ENCODE measurements around the gene SLC12A7. TPM values are rescaled to one million over a fixed set of nuclear protein-coding genes. Genes with fewer than 3 reads are reported as not detected.

The SLC12A7 gene
- total RNA-seq, 1 experiment from 2014 or later = 207 TPM

GRCh38 chr5:1095302-1095989, 16.4 kb downstream of the SLC12A7 start:
- TF ChIP-seq EZH2 (IDR thresholded peaks at IDR 0.05; ENCODE audit: low read depth) = no peak
- TF ChIP-seq CTCF (conservative IDR thresholded peaks at IDR 0.05) = no peak
- Histone ChIP-seq H2AFZ (no peak overlapping the region), H3K27me3 (ENCODE audit: insufficient read depth, low read depth) (no peaks in the 10 kb centered on the region), H4K20me1 (ENCODE audit: insufficient read depth) (peaks cover 39% of the 10 kb centered on the region), H3F3A (ENCODE audit: insufficient read depth, low read depth) (no peaks in the 10 kb centered on the region), H3K27ac (no peak overlapping the region), H3K9me3 (ENCODE audit: insufficient read depth, low read depth) (no peaks in the 10 kb centered on the region), H3K36me3 (ENCODE audit: low read depth) (peaks cover 3% of the 10 kb centered on the region; the same call in 1 of the 2 replicates), H3K4me1 (replicated peaks; ENCODE audit: insufficient read depth) (no peaks in the 10 kb centered on the region), H3K9me2 (ENCODE audit: insufficient read depth) (no peaks in the 10 kb centered on the region), H3K4me2 (no peak overlapping the region), H3K79me2 (ENCODE audit: low read depth) (peaks cover 15% of the 10 kb centered on the region; the same call in 1 of the 2 replicates), H3K4me3 (no peak overlapping the region)
- DNase-seq = no peak
- BruUV-seq (replicated peaks) = no TSS peak
- intact Hi-C loops (cut with micrococcal nuclease; ENCODE audit: unreplicated experiment) = no loop called here
- ChIA-PET CTCF (no interaction called here), POLR2A (ENCODE audit: unreplicated experiment) (no interaction called here)

GRCh38 chr5:1094670-1095190, 17.1 kb downstream of the SLC12A7 start:
- BruUV-seq (replicated peaks) = no TSS peak
- TF ChIP-seq EZH2 (IDR thresholded peaks at IDR 0.05; ENCODE audit: low read depth) (no peak), CTCF (conservative IDR thresholded peaks at IDR 0.05) (no peak)
- H3K4me2 ChIP-seq = no peak overlapping the region
- no peaks in the 10 kb centered on the region for H3K9me3 ChIP-seq (ENCODE audit: insufficient read depth, low read depth)
- H3K79me2 ChIP-seq (ENCODE audit: low read depth) = peaks cover 8% of the 10 kb centered on the region; the same call in 1 of the 2 replicates
- intact Hi-C loops (cut with micrococcal nuclease; ENCODE audit: unreplicated experiment) = no loop called here
- POLR2A ChIA-PET (ENCODE audit: unreplicated experiment) = no interaction called here
- peaks cover 3% of the 10 kb centered on the region; the same call in 1 of the 2 replicates for H3K36me3 ChIP-seq (ENCODE audit: low read depth)
- H3K4me3 ChIP-seq = no peak overlapping the region
- no peak overlapping the region for H3K27ac ChIP-seq
- H4K20me1 ChIP-seq (ENCODE audit: insufficient read depth) = peaks cover 32% of the 10 kb centered on the region
- CTCF ChIA-PET = no interaction called here
- H3F3A ChIP-seq (ENCODE audit: insufficient read depth, low read depth) = no peaks in the 10 kb centered on the region
- no peaks in the 10 kb centered on the region for H3K4me1 ChIP-seq (replicated peaks; ENCODE audit: insufficient read depth)
- DNase-seq = no peak
- no peaks in the 10 kb centered on the region for H3K27me3 ChIP-seq (ENCODE audit: insufficient read depth, low read depth)
- no peak overlapping the region for H2AFZ ChIP-seq
- H3K9me2 ChIP-seq (ENCODE audit: insufficient read depth) = no peaks in the 10 kb centered on the region

- Histone ChIP-seq H3K27ac (no peak overlapping the region), H3K27me3 (ENCODE audit: insufficient read depth, low read depth) (no peaks in the 10 kb centered on the region), H2AFZ (no peak overlapping the region), H3F3A (ENCODE audit: insufficient read depth, low read depth) (no peaks in the 10 kb centered on the region), H3K4me3 (no peak overlapping the region), H3K79me2 (ENCODE audit: low read depth) (no peaks in the 10 kb centered on the region), H3K4me1 (replicated peaks; ENCODE audit: insufficient read depth) (no peaks in the 10 kb centered on the region), H3K9me3 (ENCODE audit: insufficient read depth, low read depth) (no peaks in the 10 kb centered on the region), H3K4me2 (no peak overlapping the region), H3K9me2 (ENCODE audit: insufficient read depth) (no peaks in the 10 kb centered on the region), H4K20me1 (ENCODE audit: insufficient read depth) (peaks cover 21% of the 10 kb centered on the region), H3K36me3 (ENCODE audit: low read depth) (peaks cover 3% of the 10 kb centered on the region; the same call in 1 of the 2 replicates)
- no peak for DNase-seq
- BruUV-seq (replicated peaks) = no TSS peak
- intact Hi-C loops (cut with micrococcal nuclease; ENCODE audit: unreplicated experiment) = no loop called here
- CTCF ChIA-PET = no interaction called here
- no peak for TF ChIP-seq EZH2 (IDR thresholded peaks at IDR 0.05; ENCODE audit: low read depth)
- no peak for TF ChIP-seq CTCF (conservative IDR thresholded peaks at IDR 0.05)
- POLR2A ChIA-PET (ENCODE audit: unreplicated experiment) = interaction anchor here (0.6 kb wide), 1 partner anchor 266 kb away, joined by 13 read pairs; no protein-coding TSS in a partner anchor
These were observed 18.5 kb downstream of the SLC12A7 start for GRCh38 chr5:1093361-1093760.

All from PC-9 (cell line).